PFSK-1 (cell line): ENCODE measurements around the gene MED26.

Experiments
- POLR2AphosphoS5 ChIP-seq: IDR thresholded peaks from 2 replicates; pipeline ENCODE4 v1.6.1; 2012; ENCODE audit warnings: low read depth, mild to moderate bottlenecking, control low read depth, low read length, moderate library complexity
- TAF1 ChIP-seq: IDR thresholded peaks from 2 replicates; pipeline ENCODE4 v1.6.1; 2012; ENCODE audit warnings: low read length, control low read depth, borderline replicate concordance; ENCODE audit not compliant: insufficient read depth
- TF ChIP-seq, protein P1 (sequence below), 2 experiments: IDR thresholded peaks; 2 replicates each; pipeline versions ENCODE4 v1.6.1 to v1.8.0; 2011 to 2012; ENCODE audit warnings: low read depth in 2 of 2, low read length in 2 of 2, control low read depth in 1 of 2, inconsistent platforms in 1 of 2, mild to moderate bottlenecking in 1 of 2, moderate library complexity in 1 of 2; ENCODE audit not compliant: insufficient read depth in 1 of 2

- TF ChIP-seq POLR2AphosphoS5 (no peak), TAF1 (no peak)
- TF ChIP-seq, protein P1, sequence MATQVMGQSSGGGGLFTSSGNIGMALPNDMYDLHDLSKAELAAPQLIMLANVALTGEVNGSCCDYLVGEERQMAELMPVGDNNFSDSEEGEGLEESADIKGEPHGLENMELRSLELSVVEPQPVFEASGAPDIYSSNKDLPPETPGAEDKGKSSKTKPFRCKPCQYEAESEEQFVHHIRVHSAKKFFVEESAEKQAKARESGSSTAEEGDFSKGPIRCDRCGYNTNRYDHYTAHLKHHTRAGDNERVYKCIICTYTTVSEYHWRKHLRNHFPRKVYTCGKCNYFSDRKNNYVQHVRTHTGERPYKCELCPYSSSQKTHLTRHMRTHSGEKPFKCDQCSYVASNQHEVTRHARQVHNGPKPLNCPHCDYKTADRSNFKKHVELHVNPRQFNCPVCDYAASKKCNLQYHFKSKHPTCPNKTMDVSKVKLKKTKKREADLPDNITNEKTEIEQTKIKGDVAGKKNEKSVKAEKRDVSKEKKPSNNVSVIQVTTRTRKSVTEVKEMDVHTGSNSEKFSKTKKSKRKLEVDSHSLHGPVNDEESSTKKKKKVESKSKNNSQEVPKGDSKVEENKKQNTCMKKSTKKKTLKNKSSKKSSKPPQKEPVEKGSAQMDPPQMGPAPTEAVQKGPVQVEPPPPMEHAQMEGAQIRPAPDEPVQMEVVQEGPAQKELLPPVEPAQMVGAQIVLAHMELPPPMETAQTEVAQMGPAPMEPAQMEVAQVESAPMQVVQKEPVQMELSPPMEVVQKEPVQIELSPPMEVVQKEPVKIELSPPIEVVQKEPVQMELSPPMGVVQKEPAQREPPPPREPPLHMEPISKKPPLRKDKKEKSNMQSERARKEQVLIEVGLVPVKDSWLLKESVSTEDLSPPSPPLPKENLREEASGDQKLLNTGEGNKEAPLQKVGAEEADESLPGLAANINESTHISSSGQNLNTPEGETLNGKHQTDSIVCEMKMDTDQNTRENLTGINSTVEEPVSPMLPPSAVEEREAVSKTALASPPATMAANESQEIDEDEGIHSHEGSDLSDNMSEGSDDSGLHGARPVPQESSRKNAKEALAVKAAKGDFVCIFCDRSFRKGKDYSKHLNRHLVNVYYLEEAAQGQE (IDR thresholded peaks at IDR 0.05; ENCODE audit: insufficient read depth in 1 of 2, low read depth in 2 of 2, low read length in 2 of 2): no peak
Observed at GRCh38 chr19:16581145-16581970, 46.6 kb downstream of the MED26 start.
